GM18520 (cell line): ENCODE results near the gene TNFAIP3.
"Not testable (repeated sequence)": the region's sequence is repeated elsewhere in the genome, so short reads cannot be mapped to it uniquely, and the experiment has no call there.

Experiments
- ATAC-seq: cut with Tn5 transposase; IDR thresholded peaks from one replicate; pipeline ENCODE4 v1.9.1; 2021; ENCODE audit not compliant: unreplicated experiment

The TNFAIP3 gene

DNA sequence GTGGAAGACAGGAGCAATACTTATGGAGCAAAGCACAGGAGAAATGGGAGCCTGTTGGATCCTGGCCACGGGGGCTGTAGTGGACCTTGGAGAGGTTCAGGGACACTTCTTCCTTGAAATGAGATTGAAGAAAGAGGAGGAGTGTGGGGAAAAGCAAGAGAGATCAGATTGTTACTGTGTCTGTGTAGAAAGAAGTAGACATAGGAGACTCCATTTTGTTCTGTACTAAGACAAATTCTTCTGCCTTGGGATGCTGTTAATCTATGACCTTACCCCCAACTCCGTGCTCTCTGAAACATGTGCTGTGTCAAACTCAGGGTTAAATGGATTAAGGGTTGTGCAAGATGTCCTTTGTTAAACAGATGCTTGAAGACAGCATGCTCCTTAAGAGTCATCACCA lies 22.7 kb upstream of the TNFAIP3 start:
- ATAC-seq: not testable (repeated sequence)

DNA sequence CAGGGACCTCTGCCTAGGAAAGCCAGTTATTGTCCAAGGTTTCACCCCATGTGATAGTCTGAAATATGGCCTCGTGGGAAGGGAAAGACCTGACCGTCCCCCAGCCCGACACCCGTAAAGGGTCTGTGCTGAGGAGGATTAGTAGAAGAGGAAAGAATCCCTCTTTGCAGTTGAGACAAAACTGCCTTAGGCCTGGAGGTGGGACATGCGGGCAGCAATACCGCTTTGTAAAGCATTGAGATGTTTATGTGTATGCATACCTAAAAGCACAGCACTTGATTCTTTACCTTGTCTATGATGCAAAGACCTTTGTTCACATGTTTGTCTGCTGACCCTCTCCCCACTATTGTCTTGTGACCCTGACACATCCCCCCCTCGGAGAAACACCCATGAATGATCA lies 22.3 kb upstream of the TNFAIP3 start:
- not testable (repeated sequence) for ATAC-seq

DNA sequence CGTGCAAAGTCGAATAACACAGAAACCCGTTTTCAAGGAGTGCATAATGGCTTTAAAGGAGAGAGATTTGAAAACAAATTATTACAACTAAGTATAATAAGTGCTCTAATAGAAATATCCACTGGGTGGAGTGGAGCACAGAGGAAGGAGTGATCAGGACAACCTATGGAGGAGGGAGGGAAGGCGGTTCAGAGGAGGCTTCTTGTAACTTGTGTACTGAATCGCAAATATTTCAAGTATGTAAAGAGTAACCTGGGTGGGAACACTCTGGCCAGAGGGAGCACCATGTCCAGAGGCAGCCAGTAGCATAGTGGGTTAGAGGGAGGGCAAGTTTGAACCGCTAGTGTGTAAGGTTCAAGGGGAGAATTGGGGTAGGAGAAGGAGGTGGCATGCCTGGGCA lies 21.6 kb upstream of the TNFAIP3 start:
- no peak for ATAC-seq

DNA sequence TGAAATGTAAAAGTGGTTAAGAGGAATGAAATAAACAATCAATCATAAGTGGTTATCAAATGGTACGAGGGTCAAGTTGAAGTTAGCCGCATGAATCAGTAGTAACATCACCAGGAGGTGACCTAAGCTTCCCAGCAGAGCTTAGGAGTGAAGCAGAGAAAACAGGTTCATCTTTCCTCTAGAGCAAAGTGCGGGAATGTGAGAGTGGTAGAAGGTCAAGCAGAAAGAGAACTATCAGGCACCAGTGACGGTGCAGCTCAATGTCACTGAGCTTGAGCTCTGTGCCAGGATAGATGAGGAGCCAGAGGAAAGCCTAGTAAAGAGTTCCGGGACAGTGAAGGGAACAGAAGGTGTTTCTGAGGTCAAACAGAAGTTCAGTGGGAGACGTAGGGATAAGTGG lies 20.8 kb upstream of the TNFAIP3 start:
- no peak for ATAC-seq

DNA sequence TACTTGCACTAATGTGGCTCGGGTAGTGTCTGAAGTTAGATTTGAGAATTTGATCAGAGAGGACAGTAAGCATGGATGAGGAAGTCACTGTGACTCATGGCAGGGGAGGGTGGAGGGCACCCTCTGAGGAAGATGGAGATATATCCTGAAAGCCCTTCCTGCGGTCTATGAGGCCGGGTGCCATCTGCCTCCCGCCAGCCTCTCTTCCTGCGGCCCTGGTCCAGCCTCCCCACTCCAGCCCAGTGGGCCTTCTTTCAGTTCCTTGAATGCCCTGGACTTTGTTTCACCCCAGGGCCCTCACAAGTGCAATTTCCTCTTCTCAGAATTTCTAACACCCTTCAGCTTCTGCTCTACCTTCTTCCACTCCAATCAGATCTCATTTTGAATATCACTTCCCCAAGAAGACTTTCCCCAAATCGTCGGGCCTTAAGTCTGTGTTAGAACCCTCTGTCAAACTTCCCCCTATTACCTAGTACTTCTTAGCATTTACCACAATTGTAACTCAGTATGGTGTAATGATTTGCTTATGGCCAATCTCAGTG lies 20.2 kb upstream of the TNFAIP3 start:
- ATAC-seq: peak; percentile 58

DNA sequence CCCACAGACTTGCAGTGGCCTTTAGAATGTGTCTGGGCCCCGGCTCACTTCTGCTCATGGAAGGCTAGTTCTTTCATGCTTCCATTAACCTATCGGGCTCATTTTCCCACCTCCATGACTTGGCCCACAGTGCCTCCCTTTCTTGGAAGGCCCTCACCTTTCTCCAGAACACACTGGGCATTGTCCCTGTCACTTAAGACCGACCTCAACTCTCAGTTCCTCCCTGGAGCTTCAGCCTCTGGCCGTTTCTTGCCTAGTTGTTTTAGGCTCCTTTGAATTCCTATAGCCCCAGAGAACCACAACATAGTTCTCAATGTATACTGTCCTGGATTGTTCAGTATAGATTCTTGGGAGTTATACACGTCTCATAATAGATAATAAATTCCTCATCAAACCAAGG lies 19.3 kb upstream of the TNFAIP3 start:
- no peak for ATAC-seq

DNA sequence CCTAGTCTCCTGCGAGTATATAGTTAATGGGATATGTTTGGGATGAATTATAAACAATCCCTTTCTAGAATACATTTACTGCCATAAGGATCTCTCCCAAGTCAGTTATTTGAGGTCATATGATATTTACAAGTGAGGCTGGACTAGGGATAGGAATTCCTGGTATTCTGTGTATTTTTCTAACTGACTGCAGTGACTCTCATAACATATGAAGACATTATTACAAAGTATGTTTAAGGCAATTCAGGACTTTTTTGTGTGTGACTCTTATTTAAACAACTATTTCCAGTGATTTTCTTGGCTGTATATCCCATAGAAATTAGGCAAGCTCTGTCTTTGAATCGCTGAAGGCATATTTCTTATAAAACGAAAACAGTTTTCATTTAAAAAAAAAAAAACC lies 18.4 kb upstream of the TNFAIP3 start:
- no peak for ATAC-seq

DNA sequence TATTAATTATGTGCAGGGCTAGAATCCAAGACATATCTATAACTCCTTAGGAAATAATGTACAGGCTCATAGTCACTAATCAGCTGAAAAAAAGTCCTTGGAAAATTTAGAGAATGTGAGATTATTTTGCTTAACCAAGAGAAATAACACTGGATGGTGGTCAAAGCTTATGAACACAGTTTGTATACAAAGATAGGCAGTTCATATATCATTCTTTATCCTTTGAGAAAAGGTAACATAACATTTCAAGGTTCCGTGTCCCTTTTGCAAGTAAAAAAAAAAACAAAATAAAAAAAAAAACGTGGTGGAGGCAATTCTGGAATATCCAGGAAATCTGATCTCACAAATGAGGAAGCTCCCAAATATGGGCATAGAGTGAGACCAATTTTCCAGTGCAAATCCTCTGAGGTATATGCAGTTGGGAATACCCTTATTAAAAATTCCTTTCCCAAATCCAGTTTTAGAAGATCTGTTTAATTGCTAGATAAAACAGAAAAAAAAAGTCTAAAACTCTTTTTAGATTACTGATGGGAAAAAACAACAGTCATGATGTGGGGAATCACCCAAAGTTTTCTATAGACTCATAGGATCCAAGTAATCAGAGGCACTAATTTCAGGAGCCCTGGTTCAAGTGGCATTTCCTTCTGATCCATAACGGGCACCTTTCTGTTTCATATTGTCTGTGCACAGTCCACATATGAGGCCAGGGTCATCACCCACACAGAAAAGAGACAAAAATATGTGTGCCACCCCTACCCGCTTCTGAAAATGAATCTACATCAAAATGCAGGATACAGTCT lies 17.7 kb upstream of the TNFAIP3 start:
- no peak for ATAC-seq

DNA sequence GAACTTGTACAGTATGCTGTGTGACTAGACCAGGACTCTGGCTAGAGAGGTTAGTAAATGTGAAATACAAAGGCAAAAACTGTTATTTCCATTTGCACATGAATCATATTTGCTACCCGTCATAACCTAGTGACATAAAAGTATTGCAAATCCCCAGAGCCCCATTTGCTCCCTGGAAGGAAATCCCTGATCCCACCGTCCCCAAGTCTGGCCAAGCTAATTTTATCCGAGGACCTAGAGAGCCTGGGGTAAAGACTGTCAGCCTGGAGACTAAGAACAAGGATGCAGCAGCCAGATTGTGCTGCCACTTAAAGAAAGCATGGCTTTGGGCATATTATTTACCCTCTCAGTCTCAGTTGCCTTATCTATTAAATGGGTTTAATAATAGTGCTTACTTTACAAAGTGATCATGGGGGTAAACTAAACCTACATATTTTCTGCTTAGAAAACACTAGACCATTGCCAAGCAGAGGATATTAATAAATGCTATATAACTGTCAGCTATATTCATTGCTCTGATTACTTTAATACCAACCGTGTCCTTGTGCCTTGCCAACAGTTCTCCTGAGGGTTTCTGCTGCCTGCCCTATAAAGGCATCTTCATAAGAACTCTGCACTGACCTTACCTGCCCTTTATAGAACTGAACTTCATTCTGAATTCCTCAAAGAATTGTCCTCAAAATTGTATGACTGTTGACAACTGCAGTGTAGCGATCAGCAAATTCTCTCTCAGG lies 16.9 kb upstream of the TNFAIP3 start:
- no peak for ATAC-seq

DNA sequence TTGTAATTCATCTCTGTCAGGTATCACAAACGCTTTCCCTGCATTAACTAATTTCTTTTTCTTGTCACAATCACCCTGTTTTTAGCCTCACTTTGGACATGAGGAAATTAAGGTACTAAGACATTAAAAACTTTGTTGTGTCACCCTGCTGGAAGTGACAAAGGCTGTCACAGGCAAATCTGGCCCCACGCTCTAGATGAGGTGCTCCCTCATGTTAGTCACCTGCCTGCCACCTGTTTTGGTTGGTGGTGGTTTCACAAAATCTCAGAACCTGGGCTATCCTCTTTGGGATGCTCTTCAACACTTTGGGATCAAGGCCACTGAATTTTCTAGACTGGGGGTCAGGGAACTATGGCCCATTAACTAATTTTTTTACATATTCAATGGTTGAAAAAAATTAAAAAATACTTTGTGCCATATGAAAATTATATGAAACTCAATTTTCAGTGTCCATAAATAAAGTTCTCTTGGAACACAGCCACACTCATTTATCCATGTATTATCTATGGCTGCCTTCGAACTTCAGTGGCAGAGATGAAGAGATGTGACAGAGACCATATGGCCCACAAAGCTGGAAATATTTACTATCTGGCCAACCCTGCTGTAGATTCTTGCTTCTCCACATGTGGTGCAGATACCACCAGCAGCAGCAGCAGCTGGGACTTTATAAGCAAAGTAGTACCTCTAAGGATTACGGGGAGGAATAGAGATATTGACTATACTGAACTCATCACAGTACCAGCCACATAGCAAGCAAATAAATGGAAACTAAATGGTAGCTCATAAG lies 16.1 kb upstream of the TNFAIP3 start:
- no peak for ATAC-seq

DNA sequence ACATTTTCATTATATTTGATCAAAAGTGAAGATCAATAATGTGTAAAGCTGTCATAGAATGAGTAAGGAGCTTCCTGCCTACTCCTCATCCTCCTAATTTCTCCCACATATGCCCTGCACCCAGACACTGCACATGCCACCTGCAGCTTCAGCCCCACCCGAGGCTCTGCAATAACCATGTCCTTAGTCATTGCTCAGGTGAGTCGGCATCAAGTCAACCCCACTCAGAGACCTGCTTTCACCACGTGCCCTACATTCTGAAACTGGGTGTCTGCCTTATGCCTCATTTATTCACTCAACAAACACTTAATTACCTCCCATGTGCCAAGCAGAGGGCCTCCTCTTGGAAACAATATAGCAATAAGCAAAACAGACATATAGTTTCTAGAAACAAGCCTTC lies 15.4 kb upstream of the TNFAIP3 start:
- no peak for ATAC-seq

DNA sequence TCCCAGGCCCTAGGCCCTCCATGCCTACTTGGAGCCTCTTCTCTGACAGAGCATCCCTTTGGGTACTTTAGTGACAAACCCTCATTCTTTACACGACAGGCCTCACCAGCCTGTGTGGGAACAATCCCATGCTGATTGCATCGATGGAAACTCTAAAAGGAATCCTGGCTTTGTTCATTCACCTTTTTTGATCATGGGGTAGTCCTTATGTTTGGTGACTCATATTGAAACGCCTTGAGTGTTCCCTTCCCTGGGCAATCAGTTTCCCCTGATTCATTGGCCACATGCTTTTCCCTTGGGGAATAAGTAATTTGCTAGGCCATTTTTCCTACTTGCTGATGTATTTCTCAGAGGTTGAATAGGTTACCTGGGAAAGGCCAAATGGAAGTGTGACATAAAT lies 14.7 kb upstream of the TNFAIP3 start:
- ATAC-seq: no peak

DNA sequence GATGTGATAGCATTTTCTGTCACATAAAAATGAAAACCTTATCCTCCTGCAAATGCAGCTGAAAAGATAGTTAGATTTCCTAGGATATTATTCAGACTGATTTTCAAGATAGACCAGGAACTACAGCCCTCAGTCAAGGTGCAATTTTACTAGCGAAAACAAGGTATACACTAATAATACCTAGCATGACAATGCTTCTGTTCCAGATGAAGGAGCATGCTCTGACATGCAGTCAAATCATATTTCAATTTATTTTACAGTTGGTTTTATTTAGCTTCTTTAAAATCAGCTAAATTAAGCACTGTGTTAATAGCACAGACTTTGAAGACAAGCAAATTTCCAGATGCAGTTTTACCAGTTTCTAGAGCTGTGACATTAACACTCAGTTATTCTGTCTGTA lies 14.2 kb upstream of the TNFAIP3 start:
- ATAC-seq: no peak

DNA sequence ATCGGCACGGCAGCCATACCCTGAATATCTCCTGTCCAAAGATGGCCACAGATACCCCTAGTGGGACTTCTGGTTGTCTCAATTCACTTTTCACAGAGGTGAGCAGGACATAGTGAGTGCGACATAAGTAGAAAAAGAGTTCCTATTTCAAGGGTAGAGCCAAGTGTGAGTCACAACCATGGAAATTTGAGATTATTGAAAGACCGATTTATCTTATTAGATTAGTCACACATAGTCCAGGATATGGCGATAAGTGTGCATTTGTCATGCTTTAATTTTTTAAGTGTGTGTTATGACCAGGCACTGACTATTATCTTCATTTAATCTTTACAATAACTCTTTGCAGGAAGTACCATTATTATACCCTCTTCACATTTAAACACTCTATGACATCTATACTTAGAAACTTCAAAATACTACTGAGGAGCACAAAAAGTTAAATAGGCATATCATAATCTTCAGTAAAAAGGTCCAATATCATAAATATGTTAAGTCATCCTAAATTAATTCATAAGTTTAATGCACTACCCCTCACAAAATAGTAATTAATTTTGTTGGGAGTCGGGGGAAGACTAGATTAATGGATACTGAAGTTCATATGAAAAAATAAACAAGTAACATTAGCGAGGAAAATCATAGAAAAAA lies 13.4 kb upstream of the TNFAIP3 start:
- ATAC-seq: no peak

DNA sequence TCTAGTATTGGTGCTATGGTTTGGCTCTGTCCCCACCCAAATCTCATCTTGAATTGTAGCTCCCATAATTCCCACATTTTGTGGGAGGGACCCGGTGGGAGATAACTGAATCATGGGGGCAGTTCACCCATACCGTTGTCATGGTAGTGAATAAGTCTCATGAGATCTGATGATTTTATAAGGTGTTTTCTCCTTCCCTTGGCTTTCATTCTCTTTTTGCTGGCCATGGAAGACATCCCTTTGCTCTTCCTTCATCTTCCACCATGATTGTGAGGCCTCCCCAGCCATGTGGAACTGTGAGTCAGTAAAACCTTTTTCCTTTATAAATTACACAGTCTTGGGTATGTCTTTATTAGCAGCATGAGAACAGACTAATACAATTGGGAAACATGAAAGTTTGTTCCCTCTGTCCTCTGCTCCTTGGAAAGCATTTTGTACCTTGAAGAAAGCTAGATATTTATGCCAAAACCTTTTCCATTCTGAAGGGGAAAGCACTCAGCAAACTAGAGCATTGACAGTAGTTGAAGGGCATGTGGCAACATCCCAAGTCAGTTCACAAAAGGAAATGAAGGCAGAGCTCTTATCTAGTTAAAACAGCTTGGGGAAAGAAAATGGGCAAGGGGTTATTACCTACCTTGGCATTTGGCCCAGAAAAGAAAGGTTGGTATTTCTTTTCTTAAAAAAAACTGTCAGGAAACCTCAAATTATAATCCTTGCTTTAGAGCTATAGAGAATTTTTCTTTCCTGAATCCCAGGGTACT lies 10.7 kb upstream of the TNFAIP3 start:
- no peak for ATAC-seq

DNA sequence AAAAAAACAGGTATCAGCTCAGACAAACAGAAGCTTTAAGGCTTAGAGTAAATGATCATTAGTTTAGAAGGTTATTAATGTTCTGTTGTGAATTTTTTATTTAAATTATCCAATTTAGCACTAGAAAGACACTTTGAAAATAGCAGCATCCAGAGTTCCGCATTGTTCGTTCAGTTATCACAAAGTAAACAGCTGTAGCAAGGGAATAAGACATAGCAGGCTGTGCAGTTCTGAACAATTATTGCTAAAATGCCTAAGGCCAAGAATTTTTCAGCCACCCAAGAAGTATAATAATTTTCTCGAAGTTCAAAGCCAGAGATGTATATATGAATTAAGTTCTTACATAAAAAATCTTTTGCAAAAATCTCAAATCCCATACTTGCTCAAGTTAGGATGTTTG lies 8.0 kb upstream of the TNFAIP3 start:
- no peak for ATAC-seq

DNA sequence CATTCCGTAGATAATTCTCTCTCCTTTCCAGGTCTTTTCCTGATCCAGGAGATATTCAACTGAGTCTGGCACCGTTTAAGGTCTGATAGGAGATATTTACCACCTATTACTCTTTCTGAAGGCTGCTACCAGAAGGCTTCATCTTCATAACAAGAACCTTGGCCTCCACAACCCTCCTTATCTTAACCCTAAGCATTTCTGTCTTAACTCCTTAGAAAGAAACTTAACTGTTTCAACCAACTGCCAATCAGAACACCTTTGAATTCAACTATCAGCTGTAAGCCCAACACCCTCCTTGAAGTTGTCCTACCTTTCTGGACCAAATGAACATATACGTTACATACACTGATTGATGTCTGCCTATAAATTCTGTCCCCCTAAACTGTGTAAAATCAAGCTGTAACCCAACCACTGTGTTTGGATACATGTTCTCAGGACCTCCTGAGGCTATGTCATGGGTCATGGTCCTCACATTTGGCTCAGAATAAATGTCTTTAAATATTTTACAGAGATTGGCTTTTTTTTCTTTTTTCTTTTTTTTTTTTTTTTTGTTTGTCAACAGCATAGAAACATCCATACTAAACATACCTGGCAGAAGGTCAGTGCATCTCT lies 6.6 kb upstream of the TNFAIP3 start:
- no peak for ATAC-seq

DNA sequence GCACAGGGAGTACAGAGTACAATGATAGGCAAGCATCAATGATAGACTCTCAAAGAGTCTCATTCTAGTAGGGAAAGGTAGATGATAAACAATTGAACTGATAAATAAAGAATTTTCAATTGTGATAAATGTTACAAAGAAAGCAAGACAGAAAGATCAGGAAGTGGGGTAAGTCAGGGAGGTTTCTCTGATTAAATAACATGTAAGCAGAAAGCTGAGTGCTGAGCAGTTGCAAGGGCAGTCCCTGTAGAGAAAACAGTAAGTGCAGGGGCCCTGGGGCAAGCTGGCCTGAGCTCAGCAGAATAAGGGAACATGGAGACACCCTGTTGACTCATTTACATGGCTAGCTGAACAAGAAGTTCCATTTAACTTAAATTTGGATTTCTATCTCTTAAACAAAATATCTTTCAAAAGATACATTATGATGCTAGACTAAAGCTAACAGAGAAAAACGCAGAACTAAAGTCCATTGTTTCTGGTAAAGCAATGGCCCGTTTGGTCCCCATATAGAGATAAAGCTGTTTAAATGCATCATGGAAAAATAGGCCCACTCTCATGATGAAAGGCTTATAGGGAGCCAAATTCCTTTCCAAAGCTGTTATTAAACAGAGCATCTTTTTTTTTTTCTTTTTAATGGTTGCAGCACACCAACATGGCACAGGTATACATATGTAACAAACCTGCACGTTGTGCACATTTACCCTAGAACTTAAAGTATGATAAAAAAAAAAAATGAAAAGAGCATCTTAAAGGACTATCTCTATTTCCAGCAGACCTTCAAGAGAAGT lies 5.3 kb upstream of the TNFAIP3 start:
- ATAC-seq: no peak

DNA sequence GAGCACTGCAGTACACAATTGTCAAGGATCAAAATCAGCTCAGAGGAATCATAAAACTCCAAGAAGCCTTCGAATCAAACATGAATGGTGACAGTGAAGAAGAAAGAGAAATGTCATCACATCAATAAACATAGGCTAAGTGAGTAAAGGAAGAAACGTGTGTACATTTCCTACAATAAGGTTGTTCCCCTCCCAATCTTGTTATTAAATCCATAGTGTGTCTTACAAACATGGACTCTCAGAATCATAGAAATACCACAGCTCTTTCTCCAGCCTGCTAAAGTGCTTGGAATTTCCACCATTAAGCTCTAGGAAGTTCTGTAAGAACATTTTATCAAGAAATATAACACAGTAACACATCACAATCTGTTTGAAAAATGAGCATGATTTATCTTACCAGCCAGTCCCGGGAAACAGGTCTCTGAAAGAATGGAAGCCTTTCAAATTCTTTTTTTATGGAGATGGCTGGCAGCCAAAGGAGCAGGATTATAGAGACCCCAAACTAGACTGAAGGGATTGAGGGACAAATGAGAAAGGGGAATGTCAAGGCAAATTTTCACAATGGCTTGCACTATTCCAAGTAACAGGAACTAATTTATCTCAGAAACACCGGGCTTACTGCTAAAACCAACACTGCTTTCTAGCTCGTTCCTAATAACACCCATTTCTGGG lies 4.5 kb upstream of the TNFAIP3 start:
- no peak for ATAC-seq
